ENCODE results near the gene CEP20.

DNA sequence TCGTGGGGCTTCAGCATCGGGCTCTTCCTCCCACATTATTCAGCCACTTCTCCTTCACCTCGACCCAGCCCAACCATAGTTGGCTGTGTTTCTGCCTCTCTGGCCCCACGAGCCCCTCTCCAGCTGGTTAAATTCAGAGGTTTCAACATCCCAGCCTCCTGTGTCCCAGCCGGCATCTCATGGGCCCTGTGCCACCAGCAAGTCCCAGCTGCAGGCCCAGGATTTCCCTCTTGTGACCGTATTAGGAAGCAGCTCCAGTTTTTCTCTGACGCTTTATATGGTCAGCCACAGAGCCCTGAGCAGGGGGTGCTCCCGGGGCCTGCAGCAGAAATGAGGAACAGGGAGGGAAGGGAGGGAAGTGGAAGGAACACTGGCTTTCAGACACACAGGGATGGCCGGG, 58.9 kb downstream of the CEP20 start:
- TF ChIP-seq EZH2 (IDR thresholded peaks at IDR 0.05) (no peak), POLR2AphosphoS5 (IDR thresholded peaks at IDR 0.05; ENCODE audit: borderline replicate concordance, low read depth, low read length) (no peak)
